Germinal center (tissue), 1 donor: ENCODE data around the gene PTPRU.

ENCODE experiments used
- DNase-seq: peaks from one replicate; pipeline ENCODE4 v3.0.0; 2012; ENCODE audit warnings: mixed read lengths, low spot score

Gene PTPRU

DNA sequence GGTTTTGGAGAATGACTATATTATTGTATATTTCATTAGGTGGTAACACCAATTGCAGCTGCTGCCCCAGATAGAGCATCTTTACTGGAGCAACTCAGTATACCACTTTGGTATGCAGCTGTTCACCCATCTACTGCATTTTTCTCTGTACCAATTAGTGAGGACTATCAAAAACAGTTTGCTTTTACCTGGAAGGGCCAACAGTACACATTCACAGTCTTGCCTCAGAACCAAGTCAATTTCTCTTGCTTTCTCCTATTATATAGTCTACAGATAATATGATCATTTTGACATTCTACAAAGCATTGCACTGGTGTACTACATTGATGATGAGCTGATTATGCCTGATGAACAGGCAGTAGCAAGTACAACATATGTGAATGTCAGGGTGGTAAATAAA lies 99.3 kb downstream of the PTPRU start:
- no peak for DNase-seq

GRCh38 chr1:29338908-29339575 lies 102.7 kb downstream of the PTPRU start:
- DNase-seq: no peak

DNA sequence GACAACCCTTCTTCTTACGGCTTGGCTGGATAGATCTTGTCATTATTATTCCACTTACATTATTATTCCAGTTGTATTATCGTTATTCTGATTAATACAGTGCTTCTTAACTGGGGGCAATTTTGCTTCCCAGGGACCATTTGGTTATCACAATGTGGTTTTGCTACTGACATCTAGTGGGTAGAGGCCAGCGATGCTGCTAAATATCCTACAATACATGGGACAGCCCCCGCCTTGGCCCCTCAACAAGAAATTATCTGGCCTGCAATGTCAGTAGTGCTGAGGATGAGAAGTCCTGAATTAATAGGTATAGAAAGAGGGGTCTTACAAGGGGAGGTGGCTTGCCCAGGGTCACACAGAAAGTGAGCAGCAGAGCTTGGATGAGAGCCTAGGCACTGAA lies 105.6 kb downstream of the PTPRU start:
- DNase-seq: no peak

GRCh38 chr1:29342351-29342750 lies 106.0 kb downstream of the PTPRU start:
- DNase-seq: no peak

- DNase-seq: no peak
Measured at GRCh38 chr1:29342983-29343382, 106.7 kb downstream of the PTPRU start.

- DNase-seq: no peak
Measured at GRCh38 chr1:29343476-29343875, 107.2 kb downstream of the PTPRU start.

DNA sequence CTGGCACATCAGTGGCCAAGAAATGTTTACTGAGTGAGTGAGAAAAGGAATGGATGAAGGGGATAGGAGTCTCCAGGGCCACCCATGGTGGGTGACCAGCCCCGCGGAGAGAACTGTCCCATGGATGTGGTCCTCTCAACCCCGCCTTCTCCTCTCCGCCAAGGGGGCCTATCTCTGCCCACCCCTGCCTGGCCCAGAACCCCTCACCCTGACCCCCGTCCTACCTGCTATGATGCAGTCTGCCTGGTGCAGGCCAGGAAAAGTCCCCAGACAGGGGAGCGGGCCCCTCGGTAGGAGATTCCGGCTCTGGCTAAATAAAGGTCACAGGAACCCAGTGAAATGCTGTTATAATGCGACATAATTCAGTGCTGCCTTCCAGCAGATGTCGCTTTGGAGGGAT lies 107.6 kb downstream of the PTPRU start:
- DNase-seq: no peak

GRCh38 chr1:29344336-29344735 lies 108.0 kb downstream of the PTPRU start:
- DNase-seq: no peak

DNA sequence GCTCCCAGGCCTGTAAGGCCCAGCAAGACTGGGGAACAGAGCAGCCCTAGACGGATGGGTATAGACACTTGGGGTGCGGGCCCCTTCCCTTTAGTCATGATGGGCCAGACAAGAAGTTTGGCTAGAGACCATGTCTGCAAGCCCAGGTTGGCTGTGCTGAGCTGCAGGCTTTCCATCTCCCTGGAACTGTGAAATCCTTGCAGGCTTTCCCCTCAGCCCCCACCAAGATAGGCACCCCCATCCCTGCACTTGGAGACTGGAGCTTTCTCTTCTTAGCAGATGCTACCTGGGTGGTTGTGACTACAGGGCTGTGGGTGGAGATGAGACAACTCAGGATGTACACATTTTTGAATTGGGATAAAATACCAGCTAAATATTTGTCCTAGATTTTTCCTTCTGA lies 110.3 kb downstream of the PTPRU start:
- no peak for DNase-seq

DNA sequence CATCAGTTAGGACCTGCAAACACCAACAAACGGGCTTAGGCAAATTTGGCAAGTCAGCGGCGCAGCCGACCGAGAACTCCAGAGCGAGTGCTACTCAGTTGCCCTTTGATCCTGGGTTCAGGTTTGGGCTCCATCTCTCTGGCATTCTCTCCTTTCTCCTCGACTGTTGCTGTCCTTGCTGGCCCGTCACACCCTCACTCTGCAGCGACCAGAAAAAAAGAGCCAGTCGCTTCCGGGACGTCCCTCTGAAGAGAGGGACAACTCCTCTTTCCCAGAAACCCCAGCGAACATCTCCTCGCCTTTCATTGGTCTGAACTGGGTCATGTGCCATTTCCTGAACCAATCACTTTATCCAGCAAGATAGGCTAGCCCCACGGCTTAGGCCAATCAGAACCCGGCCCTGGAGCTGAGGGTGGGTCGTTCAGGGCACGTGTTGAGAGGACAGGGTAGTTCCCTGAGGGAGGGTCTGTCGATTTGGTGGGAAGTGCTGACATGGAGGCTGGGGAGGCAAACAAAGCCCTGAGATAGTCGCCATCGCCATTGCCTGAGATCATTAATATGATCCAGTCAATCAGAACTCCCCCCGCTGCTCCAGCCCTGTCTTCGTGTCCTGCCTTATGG lies 113.7 kb downstream of the PTPRU start:
- no peak for DNase-seq

GRCh38 chr1:29352719-29353420 lies 116.5 kb downstream of the PTPRU start:
- DNase-seq: no peak

GRCh38 chr1:29354511-29355098 lies 118.3 kb downstream of the PTPRU start:
- no peak for DNase-seq

DNA sequence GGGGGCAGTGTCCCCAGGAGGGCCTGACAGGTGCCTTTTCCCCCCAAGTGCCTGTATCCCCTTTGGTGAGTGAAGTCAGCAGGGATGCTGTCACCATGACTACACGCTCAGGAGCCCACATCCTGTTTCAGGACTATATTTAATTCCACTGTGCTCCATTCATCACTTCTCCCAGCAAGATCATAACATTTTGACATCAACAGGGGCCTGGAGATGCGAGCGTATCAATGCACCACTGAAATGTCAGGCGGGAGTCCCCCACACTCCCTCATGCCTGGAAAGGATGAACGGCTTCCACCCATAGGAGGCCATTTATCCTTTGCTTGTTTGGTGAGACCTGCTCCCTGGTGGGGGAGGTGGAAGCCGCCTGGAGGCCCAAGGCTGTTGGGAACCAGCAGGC lies 119.1 kb downstream of the PTPRU start:
- no peak for DNase-seq

- peak; percentile 32 for DNase-seq
Measured at GRCh38 chr1:29356663-29357062, 120.3 kb downstream of the PTPRU start.

GRCh38 chr1:29357452-29357851 lies 121.1 kb downstream of the PTPRU start:
- no peak for DNase-seq

DNA sequence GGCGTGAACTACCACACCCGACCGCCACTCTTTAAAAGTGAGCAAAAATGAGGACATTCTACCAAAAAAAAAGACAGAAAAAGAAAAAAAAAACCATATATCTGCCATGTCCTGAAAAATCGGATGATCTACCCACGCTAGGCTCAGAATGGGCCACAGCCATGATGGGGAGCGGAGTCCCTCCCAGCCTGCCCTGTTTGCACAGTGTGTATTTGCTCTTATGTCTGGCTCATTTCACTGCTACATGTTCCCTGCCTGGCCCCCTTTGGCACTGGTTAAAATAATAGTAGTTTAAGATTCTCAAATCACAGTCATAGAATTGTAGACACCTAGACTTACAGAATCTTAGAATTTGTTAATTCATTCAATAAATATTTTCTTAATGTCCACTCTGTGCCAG lies 121.9 kb downstream of the PTPRU start:
- DNase-seq: no peak

DNA sequence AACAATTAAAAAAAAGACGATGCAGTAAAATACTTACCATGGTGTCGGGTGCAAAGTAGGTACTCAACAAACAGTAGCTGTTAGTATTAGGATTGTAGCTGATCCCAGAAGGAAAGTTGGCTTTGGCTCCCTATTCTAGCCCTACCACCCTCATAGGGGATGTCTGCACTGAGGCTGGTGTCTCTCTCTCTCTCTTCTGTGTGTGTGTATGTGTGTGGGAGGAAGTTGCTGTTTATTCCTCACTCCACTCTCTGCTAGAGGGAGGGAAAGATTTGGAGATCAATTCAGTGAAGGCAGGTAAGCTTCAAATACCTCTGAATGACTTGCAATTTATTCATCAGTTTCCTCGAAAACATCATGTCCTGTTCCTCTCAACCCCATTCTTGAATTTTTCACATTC lies 124.4 kb downstream of the PTPRU start:
- DNase-seq: no peak

- DNase-seq: no peak
Measured at GRCh38 chr1:29361686-29362085, 125.4 kb downstream of the PTPRU start.

DNA sequence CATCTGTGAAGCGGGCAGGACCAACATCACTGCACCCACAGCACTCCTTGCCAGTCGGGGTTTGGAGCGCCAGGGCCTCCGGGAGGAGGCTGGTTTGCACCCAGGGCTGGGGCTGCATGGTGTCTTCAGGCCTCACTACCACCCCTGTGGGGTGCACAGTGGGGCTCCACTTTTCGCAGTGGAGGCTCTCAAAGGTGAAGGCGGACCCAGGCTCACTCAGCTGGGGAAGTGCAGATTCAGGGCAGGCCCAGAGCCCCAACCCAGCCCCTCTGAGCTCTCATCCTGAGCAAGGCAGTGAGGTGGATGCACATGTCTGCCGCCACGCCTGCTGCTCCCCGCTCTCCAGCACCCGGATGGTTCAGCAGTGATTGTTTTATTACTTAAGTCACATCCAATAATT lies 125.8 kb downstream of the PTPRU start:
- no peak for DNase-seq

- DNase-seq: no peak
Measured at GRCh38 chr1:29362764-29363163, 126.4 kb downstream of the PTPRU start.

GRCh38 chr1:29363536-29363935 lies 127.2 kb downstream of the PTPRU start:
- DNase-seq: no peak

DNA sequence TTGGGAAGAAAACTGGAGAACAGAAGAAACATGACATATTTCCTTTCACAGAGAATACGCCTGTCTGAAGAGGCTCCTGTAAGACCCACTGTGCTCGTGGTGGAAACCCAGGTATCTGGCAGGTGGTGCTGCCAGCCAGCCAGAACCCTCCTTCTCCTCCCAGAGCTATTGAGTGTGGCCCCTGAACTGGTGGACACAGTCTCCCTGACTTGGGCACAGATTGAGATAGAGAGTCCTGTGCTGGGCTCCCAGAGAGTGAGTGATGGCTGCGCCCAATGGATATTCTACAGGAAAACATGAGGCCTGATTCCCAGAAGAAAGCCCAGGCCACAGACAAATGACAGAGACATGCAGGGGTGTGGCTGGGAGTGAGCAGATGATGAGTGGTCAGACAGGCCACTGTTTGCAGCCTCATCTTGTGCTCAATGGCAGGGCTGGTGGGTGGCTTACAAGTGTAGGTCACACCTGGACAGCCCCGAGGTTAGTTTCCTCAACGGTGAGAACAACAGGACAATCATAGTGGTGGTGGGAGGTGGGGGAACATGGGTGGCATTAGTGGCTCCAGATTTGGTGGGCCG lies 127.9 kb downstream of the PTPRU start:
- DNase-seq: no peak
